ENCODE data around the gene HOXC4. TPM values are rescaled to one million over a fixed set of nuclear protein-coding genes. Genes with fewer than 3 reads are reported as not detected.

The HOXC4 gene
- total and polyA plus RNA-seq, 12 donors: 0.78 to 7.4 (median 2.9) TPM

DNA sequence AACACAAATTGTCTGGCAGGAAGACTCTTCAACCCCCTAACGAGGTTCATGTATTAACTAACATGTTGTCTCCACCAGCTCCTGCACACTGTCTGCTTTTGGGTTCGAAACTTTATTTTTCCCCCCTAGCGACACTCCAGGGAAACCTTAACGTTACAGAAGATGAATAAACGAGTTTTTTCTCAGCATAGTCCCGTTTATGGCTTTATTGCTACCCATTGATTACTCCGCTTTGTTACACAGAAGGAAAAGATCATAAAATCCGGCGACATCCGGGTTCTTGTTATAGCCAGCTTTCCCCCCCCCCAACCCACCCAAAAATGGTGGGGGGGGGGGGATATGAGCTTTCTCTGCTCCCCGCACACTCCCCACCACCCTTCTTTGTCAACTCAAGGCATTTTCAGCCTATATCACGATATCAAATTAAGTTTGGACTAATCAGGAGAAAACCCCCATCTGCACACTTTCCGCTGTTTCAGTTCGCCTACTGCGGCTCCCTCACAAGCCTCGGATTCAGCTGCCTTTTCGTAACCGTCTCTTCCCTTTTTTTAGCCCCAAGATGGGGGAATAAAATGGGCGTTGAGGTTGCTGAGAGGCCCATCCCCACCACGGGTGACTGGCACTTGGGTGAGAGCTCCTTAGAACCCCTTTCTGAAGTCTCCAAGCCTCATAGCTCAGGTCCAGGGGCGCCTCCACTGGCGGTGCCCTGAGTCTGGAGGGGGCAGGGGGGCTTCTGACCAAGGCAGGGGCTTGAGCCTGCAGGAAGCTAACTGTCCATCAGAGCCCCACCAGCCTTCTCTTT is 26.8 kb upstream of the HOXC4 start:
- Histone ChIP-seq H3K4me3 (no peak overlapping the region), H3K4me1 (replicated peaks in 1 of 2) (peaks cover 6 to 34% of the 10 kb centered on the region in 2 donors), H3K36me3 (replicated peaks in 1 of 2) (no peaks in the 10 kb centered on the region), H3K9me3 (replicated peaks in 1 of 3) (no peaks in the 10 kb centered on the region), H3K27ac (peak overlapping the region in 3 of 5 donors; percentile 52 to 95 (median 83)), H3K27me3 (no peaks in the 10 kb centered on the region)
- 50 to 53% (median 53%) methylated on average over 19 to 22 of the region's 22 CpGs for WGBS, 4 donors
- DNase-seq: no peak
- TF ChIP-seq, protein P1, sequence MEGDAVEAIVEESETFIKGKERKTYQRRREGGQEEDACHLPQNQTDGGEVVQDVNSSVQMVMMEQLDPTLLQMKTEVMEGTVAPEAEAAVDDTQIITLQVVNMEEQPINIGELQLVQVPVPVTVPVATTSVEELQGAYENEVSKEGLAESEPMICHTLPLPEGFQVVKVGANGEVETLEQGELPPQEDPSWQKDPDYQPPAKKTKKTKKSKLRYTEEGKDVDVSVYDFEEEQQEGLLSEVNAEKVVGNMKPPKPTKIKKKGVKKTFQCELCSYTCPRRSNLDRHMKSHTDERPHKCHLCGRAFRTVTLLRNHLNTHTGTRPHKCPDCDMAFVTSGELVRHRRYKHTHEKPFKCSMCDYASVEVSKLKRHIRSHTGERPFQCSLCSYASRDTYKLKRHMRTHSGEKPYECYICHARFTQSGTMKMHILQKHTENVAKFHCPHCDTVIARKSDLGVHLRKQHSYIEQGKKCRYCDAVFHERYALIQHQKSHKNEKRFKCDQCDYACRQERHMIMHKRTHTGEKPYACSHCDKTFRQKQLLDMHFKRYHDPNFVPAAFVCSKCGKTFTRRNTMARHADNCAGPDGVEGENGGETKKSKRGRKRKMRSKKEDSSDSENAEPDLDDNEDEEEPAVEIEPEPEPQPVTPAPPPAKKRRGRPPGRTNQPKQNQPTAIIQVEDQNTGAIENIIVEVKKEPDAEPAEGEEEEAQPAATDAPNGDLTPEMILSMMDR (IDR thresholded peaks at IDR 0.05): no peak
- intact Hi-C loops (cut with DNase I): no loop called here

GRCh38 chr12:54027442-54027786 is 26.2 kb upstream of the HOXC4 start:
- H3K9me3 ChIP-seq (replicated peaks in 1 of 3): no peaks in the 10 kb centered on the region
- no peaks in the 10 kb centered on the region for H3K36me3 ChIP-seq (replicated peaks in 1 of 2)
- peak overlapping the region in 3 of 5 donors; percentile 52 to 95 (median 83) for H3K27ac ChIP-seq
- H3K27me3 ChIP-seq: no peaks in the 10 kb centered on the region
- intact Hi-C loops (cut with DNase I): no loop called here
- 58 to 73% (median 64%) methylated on average over 3 of the region's 3 CpGs for WGBS, 4 donors
- H3K4me1 ChIP-seq (replicated peaks in 1 of 2): peaks cover 6 to 40% of the 10 kb centered on the region in 2 donors
- TF ChIP-seq, protein P1 (IDR thresholded peaks at IDR 0.05): no peak
- TF ChIP-seq POLR2A (IDR thresholded peaks at IDR 0.05): no peak
- no peak for DNase-seq
- H3K4me3 ChIP-seq: peak overlapping the region in 1 of 4 donors; percentile 1

DNA sequence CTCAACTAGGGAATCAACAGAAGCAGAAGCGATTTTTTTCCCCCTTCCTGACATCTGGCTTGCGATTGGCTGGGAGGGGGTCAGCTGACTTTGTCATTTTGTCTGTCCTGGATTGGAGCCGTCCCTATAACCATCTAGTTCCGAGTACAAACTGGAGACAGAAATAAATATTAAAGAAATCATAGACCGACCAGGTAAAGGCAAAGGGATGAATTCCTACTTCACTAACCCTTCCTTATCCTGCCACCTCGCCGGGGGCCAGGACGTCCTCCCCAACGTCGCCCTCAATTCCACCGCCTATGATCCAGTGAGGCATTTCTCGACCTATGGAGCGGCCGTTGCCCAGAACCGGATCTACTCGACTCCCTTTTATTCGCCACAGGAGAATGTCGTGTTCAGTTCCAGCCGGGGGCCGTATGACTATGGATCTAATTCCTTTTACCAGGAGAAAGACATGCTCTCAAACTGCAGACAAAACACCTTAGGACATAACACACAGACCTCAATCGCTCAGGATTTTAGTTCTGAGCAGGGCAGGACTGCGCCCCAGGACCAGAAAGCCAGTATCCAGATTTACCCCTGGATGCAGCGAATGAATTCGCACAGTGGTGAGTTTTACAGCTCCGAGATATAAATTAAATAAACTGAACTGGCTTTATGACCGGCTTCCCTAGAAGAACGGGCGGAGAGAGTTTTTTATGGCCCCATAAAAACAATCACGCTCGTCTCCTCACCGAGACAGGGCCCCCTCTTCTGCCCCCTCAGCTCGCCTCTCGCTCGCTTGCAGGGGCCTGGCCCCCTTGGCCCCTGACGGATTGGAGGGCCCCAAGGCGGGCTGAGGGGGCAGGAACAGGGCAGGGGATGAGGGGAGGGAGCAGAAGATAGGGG is 25.1 kb upstream of the HOXC4 start, which contains the start of gene HOXC6:
TSS of gene HOXC6 (plus strand) at position 127 of the 888 bp plus-strand sequence. CDS start at position 209, 82 bp downstream.
- TF ChIP-seq, protein P1 (IDR thresholded peaks at IDR 0.05): no peak
- peak in 1 of 2 donors; percentile 25 for TF ChIP-seq POLR2A (IDR thresholded peaks at IDR 0.05)
- Histone ChIP-seq H3K27ac (peak within 1 kb of the TSS in 4 of 5 donors; percentile 51 to 95 (median 68)), H3K27me3 (no peaks in the 10 kb centered on the region), H3K9me3 (replicated peaks in 1 of 3) (no peaks in the 10 kb centered on the region), H3K36me3 (replicated peaks in 1 of 2) (no peaks in the 10 kb centered on the region), H3K4me3 (peak within 1 kb of the TSS in 3 of 4 donors; percentile 4 to 58 (median 54)), H3K4me1 (replicated peaks in 1 of 2) (peaks cover 6 to 47% of the 10 kb centered on the region in 2 donors)
- WGBS, 4 donors: 1 to 5% (median 3%) methylated on average over 26 to 36 of the region's 36 CpGs
- DNase-seq: peak in 6 of 7 donors; percentile 47 to 86 (median 58)
- intact Hi-C loops (cut with DNase I): no loop called here
